ENCODE results near the gene OR2M4. TPM values are rescaled to one million over a fixed set of nuclear protein-coding genes. Genes with fewer than 3 reads are reported as not detected.

OR2M4 gene
- total RNA-seq = not detected in 2 replicates

DNA sequence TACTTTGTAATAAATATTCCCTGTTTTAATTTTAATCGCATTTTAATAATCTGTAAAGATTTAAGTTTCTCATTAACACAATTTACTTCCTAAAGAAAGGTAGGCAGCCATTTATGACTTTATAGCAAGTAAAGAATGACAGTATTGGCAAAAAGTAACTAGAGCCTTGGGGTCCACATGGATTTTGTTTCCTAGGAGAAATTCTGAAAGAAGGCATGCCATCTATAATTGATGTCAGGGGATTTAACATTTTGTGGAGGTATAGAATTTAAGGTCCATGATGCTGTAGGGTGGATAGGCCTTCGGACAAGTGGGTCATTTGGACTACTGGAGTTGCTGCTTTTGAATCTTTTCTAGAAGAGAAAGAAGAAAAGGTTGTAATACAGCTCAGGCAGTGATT lies at the start of gene OR2M4:
Gene OR2M4 (plus strand): TSS at position 301 of the 400 bp plus-strand sequence. CDS start 7,512 bp downstream, outside the sequence.

GRCh38 chr1:248196965-248197364 lies 34.3 kb upstream of the OR2M4 start, which contains the start of gene OR2M3:
Gene OR2M3, plus strand, starts transcription at chr1:248197265. Its CDS starts 5,803 bp downstream, at chr1:248203068.

DNA sequence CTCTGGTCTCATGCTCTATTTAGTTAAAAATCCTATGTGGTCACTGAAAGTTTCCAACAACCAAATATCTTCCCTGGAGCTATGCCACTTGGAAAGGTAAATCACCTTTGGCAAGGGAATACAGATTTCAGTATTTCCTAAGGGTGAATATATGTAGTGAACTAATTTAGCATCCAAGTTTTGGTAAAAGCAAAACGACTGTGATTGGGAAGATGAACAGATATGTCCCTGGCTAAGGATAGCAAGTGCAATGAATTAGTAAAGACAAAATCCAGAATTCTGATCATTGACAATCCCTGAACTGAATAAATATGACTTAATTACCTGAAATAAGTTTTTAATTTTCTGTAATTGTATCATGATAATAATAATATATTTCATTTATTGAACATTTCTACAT lies 46.7 kb downstream of the OR2M4 start, which contains the start of gene OR2T33:
Gene OR2T33 (minus strand): TSS at position 101 of the 400 bp plus-strand sequence. CDS start 4,162 bp downstream, outside the sequence.

Other genes starting within 250 kb of the OR2M4 start
- gene OR2L5, start 217.8 kb upstream of the OR2M4 start, total RNA-seq = not detected in 2 replicates
- gene OR2L2, start 201.3 kb upstream of the OR2M4 start, total RNA-seq = not detected in 2 replicates
- gene OR2L3, start 184.6 kb upstream of the OR2M4 start, total RNA-seq = not detected in 2 replicates
- not detected in 2 replicates for gene OR2L13, start 136.2 kb upstream of the OR2M4 start, total RNA-seq
- not detected in 2 replicates for gene OR2M5, start 86.3 kb upstream of the OR2M4 start, total RNA-seq
- not detected in 2 replicates for gene OR2M2, start 56.6 kb upstream of the OR2M4 start, total RNA-seq
- not detected in 2 replicates for gene OR2M3, start 34.2 kb upstream of the OR2M4 start, total RNA-seq
- gene OR2T33, start 46.6 kb downstream of the OR2M4 start, total RNA-seq = not detected in 2 replicates
- gene OR2T12, start 72.0 kb downstream of the OR2M4 start, total RNA-seq = not detected in 2 replicates
- gene OR2M7, start 93.2 kb downstream of the OR2M4 start, total RNA-seq = not detected in 2 replicates
- gene OR14C36, start 117.4 kb downstream of the OR2M4 start, total RNA-seq = not detected in 2 replicates
- not detected in 2 replicates for gene OR2T4, start 130.2 kb downstream of the OR2M4 start, total RNA-seq
- not detected in 2 replicates for gene OR2T6, start 144.3 kb downstream of the OR2M4 start, total RNA-seq
- not detected in 2 replicates for gene OR2T1, start 171.6 kb downstream of the OR2M4 start, total RNA-seq
- not detected in 2 replicates for gene OR2T2, start 214.2 kb downstream of the OR2M4 start, total RNA-seq
- not detected in 2 replicates for gene OR2T3, start 241.9 kb downstream of the OR2M4 start, total RNA-seq